ENCODE measurements around the gene SORL1.

DNA sequence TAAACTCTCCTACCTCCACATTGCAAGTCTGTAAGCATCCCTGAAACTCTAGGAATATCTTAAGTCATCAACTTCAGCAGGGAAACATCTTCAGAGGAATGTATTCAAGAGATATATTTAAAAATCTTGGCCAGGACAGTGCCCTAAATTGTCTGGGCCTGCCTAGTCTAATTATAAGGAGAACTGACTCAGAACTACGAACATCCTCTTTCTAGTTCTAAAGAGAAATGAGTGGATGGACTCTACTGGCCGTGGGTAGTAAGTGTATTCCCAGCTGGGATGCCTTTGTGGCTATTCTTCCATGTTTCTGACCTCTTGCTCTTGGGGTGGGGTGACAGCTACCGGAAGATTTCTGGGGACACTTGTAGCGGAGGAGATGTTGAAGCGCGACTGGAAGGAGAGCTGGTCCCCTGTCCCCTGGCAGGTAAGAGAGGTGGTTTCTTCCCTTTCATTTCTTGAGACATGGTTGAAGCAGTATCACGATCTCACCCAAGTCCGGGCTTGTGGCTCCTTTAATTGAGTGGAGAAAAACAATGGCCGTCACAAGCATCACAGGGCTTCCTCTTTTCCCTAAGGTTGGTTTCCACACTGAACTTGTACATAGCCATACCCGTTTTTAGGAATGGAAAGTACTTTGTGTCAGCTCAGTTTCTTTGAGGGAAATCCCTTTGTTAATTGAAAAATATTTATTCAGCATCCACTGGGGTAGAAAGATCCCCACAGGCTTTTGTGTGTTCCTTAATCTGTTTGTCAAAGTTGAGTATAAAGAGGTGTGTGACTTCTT lies 98.3 kb downstream of the SORL1 start:
- TF ChIP-seq, protein P1, sequence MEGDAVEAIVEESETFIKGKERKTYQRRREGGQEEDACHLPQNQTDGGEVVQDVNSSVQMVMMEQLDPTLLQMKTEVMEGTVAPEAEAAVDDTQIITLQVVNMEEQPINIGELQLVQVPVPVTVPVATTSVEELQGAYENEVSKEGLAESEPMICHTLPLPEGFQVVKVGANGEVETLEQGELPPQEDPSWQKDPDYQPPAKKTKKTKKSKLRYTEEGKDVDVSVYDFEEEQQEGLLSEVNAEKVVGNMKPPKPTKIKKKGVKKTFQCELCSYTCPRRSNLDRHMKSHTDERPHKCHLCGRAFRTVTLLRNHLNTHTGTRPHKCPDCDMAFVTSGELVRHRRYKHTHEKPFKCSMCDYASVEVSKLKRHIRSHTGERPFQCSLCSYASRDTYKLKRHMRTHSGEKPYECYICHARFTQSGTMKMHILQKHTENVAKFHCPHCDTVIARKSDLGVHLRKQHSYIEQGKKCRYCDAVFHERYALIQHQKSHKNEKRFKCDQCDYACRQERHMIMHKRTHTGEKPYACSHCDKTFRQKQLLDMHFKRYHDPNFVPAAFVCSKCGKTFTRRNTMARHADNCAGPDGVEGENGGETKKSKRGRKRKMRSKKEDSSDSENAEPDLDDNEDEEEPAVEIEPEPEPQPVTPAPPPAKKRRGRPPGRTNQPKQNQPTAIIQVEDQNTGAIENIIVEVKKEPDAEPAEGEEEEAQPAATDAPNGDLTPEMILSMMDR (conservative IDR thresholded peaks at IDR 0.05; ENCODE audit: low read length): no peak
- TF ChIP-seq EZH2phosphoT487 (IDR thresholded peaks at IDR 0.05; ENCODE audit: borderline replicate concordance, low read depth, low read length): no peak

Measured in OCI-LY7 (cell line).